ENCODE measurements around the gene VAMP7.
"Not testable (repeated sequence)": the region's sequence is repeated elsewhere in the genome, so short reads cannot be mapped to it uniquely, and the experiment has no call there.

Gene VAMP7

GRCh38 chrX:155907661-155908060, 26.5 kb downstream of the VAMP7 start:
- not testable (repeated sequence) for DNase-seq (ENCODE audit: low spot score)

- no peak for DNase-seq (ENCODE audit: low spot score)
Measured at GRCh38 chrX:155923200-155923599, 42.1 kb downstream of the VAMP7 start.

GRCh38 chrX:155930852-155931618, 49.9 kb downstream of the VAMP7 start:
- DNase-seq (ENCODE audit: low spot score): not testable (repeated sequence)

- DNase-seq (ENCODE audit: low spot score): no peak
Measured at GRCh38 chrX:155938132-155938531, 57.0 kb downstream of the VAMP7 start.

- DNase-seq (ENCODE audit: low spot score): no peak
Measured at GRCh38 chrX:155949098-155949497, 68.0 kb downstream of the VAMP7 start.

GRCh38 chrX:155951237-155951789, 70.2 kb downstream of the VAMP7 start:
- no peak for DNase-seq (ENCODE audit: low spot score)

GRCh38 chrX:155953055-155953454, 71.9 kb downstream of the VAMP7 start:
- no peak for DNase-seq (ENCODE audit: low spot score)

GRCh38 chrX:155954793-155955192, 73.6 kb downstream of the VAMP7 start:
- no peak for DNase-seq (ENCODE audit: low spot score)

- DNase-seq (ENCODE audit: low spot score): no peak
Measured at GRCh38 chrX:155956099-155956498, 75.0 kb downstream of the VAMP7 start.

GRCh38 chrX:155956649-155957048, 75.5 kb downstream of the VAMP7 start:
- DNase-seq (ENCODE audit: low spot score): no peak

- DNase-seq (ENCODE audit: low spot score): no peak
Measured at GRCh38 chrX:155957843-155958242, 76.7 kb downstream of the VAMP7 start.

- no peak for DNase-seq (ENCODE audit: low spot score)
Measured at GRCh38 chrX:155959018-155959587, 78.0 kb downstream of the VAMP7 start.

GRCh38 chrX:155962906-155963305, 81.8 kb downstream of the VAMP7 start:
- DNase-seq (ENCODE audit: low spot score): no peak

- peak; percentile 18 for DNase-seq (ENCODE audit: low spot score)
Measured at GRCh38 chrX:155966876-155967275, 85.7 kb downstream of the VAMP7 start.

GRCh38 chrX:155967653-155968325, 86.6 kb downstream of the VAMP7 start:
- no peak for DNase-seq (ENCODE audit: low spot score)

GRCh38 chrX:155968326-155968661, 87.1 kb downstream of the VAMP7 start:
- DNase-seq (ENCODE audit: low spot score): no peak

- DNase-seq (ENCODE audit: low spot score): no peak
Measured at GRCh38 chrX:155968791-155969190, 87.6 kb downstream of the VAMP7 start.

GRCh38 chrX:155971658-155972057, 90.5 kb downstream of the VAMP7 start:
- DNase-seq (ENCODE audit: low spot score): not testable (repeated sequence)

GRCh38 chrX:155972241-155972640, 91.1 kb downstream of the VAMP7 start:
- DNase-seq (ENCODE audit: low spot score): not testable (repeated sequence)

- no peak for DNase-seq (ENCODE audit: low spot score)
Measured at GRCh38 chrX:155983326-155983725, 102.2 kb downstream of the VAMP7 start.

GRCh38 chrX:155985208-155985607, 104.1 kb downstream of the VAMP7 start:
- no peak for DNase-seq (ENCODE audit: low spot score)

GRCh38 chrX:155986995-155987394, 105.8 kb downstream of the VAMP7 start:
- not testable (repeated sequence) for DNase-seq (ENCODE audit: low spot score)

GRCh38 chrX:155988859-155989258, 107.7 kb downstream of the VAMP7 start:
- no peak for DNase-seq (ENCODE audit: low spot score)
